Stimulated activated CD8-positive, alpha-beta memory T cell treated with anti-CD3 and anti-CD28 coated beads, Interleukin-7, amount 100 ng/mL, for 4 hours (primary cell): ENCODE measurements around the gene VPS37D.
A peak's percentile ranks its signal among the peaks of the same experiment; 100 is the strongest.
"Not testable (repeated sequence)": the region's sequence is repeated elsewhere in the genome, so short reads cannot be mapped to it uniquely, and the experiment has no call there.

Source experiments
- DNase-seq, 2 donors: peaks; one replicate each; pipeline ENCODE4 v3.0.0-alpha.2; 2020; ENCODE audit warnings: low read depth in 2 of 2

Gene VPS37D

GRCh38 chr7:73667344-73668102 is at the start of gene VPS37D:
Gene VPS37D (plus strand): TSS chr7:73667831. CDS start chr7:73667959, 128 bp downstream.
- DNase-seq = peak; percentile 76 to 86

GRCh38 chr7:73618538-73618937 is 49.1 kb upstream of the VPS37D start:
- no peak for DNase-seq

- not testable (repeated sequence) for DNase-seq
Observed at GRCh38 chr7:73619394-73619793, 48.2 kb upstream of the VPS37D start.

- no peak for DNase-seq
Observed at GRCh38 chr7:73621168-73622063, 46.2 kb upstream of the VPS37D start.

GRCh38 chr7:73622527-73622908 is 45.1 kb upstream of the VPS37D start:
- no peak for DNase-seq

- no peak for DNase-seq
Observed at GRCh38 chr7:73622909-73623797, 44.5 kb upstream of the VPS37D start.

- DNase-seq = peak in 1 of 2 donors; percentile 36
Observed at GRCh38 chr7:73623798-73624668, 43.6 kb upstream of the VPS37D start, which contains the start of gene MLXIPL. Gene MLXIPL (minus strand): TSS chr7:73624522. CDS start chr7:73624492, 30 bp downstream.

- DNase-seq = no peak
Observed at GRCh38 chr7:73624669-73625001, 43.0 kb upstream of the VPS37D start.

GRCh38 chr7:73625276-73625675 is 42.4 kb upstream of the VPS37D start:
- DNase-seq = no peak

- DNase-seq = no peak
Observed at GRCh38 chr7:73626814-73627213, 40.8 kb upstream of the VPS37D start.

GRCh38 chr7:73628504-73628903 is 39.1 kb upstream of the VPS37D start:
- DNase-seq = no peak

GRCh38 chr7:73631558-73631957 is 36.1 kb upstream of the VPS37D start:
- DNase-seq = no peak

- DNase-seq = no peak
Observed at GRCh38 chr7:73633323-73633722, 34.3 kb upstream of the VPS37D start.

- DNase-seq = no peak
Observed at GRCh38 chr7:73633844-73634243, 33.8 kb upstream of the VPS37D start.

- DNase-seq = no peak
Observed at GRCh38 chr7:73635428-73636200, 32.0 kb upstream of the VPS37D start.

- DNase-seq = no peak
Observed at GRCh38 chr7:73638911-73639310, 28.7 kb upstream of the VPS37D start.

- no peak for DNase-seq
Observed at GRCh38 chr7:73642834-73643233, 24.8 kb upstream of the VPS37D start.

- no peak for DNase-seq
Observed at GRCh38 chr7:73644688-73645286, 22.8 kb upstream of the VPS37D start.

- DNase-seq = no peak
Observed at GRCh38 chr7:73645643-73646174, 21.9 kb upstream of the VPS37D start.
